ENCODE measurements around the gene BZW2. TPM values are rescaled to one million over a fixed set of nuclear protein-coding genes. Genes with fewer than 3 reads are reported as not detected.

BZW2 gene
- total and polyA plus RNA-seq, 7 donors: 83.7 to 163 (median 133) TPM

DNA sequence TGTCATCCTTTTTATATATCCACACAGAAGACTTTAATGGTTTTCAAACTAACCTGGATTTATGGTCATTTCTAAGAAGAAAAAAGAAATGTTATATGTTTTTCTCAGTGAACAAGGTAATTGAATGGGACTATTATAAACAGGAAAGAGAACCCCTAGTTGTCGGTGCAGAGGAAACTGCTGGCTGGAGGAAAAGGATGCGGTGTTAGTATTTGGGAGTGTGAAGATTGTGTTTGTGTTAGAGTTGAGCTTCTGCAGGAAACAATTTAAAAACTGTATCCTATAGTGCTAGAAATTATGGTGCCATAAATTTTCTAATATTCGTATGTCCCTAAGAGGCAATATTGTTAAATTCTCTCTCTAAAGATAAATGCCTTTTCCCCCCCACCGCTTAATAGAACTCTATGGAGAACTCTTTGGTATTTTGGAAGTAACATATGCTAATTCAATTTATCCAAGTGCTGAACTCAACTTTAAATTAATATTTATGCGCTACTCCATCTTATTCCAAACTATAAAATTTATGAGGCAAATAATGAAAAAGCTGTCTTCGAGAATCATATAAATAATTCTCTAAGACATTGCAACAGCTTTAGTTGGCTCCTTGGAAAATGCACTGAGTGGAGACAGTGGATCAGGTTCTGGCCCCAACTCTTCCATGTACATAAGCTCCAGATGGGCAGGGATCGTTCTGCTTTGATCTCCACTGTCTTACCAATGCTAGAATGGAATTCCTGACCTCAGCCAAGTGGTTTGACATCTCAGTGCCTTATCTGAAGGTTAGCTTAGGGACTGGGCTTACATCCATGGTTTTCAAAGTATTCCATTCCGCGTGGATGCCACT, 5.6 kb downstream of the BZW2 start:
- Histone ChIP-seq H3K36me3 (ENCODE audit: insufficient read depth in 1 of 2, low read depth in 1 of 2) (no peaks in the 10 kb centered on the region), H3K4me3 (no peak overlapping the region), H3K27me3 (ENCODE audit: insufficient read depth in 3 of 3, low read length in 2 of 3) (no peaks in the 10 kb centered on the region), H3K27ac (peak overlapping the region; percentile 54), H3K9me3 (no peaks in the 10 kb centered on the region), H3K4me1 (peaks cover 71% of the 10 kb centered on the region)
- TF ChIP-seq, protein P1, sequence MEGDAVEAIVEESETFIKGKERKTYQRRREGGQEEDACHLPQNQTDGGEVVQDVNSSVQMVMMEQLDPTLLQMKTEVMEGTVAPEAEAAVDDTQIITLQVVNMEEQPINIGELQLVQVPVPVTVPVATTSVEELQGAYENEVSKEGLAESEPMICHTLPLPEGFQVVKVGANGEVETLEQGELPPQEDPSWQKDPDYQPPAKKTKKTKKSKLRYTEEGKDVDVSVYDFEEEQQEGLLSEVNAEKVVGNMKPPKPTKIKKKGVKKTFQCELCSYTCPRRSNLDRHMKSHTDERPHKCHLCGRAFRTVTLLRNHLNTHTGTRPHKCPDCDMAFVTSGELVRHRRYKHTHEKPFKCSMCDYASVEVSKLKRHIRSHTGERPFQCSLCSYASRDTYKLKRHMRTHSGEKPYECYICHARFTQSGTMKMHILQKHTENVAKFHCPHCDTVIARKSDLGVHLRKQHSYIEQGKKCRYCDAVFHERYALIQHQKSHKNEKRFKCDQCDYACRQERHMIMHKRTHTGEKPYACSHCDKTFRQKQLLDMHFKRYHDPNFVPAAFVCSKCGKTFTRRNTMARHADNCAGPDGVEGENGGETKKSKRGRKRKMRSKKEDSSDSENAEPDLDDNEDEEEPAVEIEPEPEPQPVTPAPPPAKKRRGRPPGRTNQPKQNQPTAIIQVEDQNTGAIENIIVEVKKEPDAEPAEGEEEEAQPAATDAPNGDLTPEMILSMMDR (IDR thresholded peaks at IDR 0.05): no peak
- WGBS, 3 donors: 43 to 50% (median 45%) methylated on average over 9 of the region's 9 CpGs
- ATAC-seq (peak in 3 of 4 donors; percentile 27 to 43 (median 32)), DNase-seq (no peak)
- intact Hi-C loops (cut with DNase I): no loop called here

DNA sequence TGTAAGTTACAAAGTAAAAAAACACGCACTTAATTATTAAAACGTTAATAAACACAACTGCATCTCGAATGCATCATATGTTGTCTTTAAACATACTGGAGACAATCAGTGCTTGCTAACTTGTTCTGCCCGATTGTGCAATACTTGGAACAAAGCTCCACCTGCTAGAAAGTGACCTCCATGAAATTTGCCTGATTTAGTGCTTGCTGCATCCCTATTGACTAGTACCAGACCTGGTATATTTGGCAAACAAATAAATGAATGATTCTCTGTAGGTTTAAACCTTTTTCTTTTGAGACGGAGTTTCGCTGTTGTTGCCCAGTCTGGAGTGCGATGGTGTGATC, 6.2 kb downstream of the BZW2 start:
- no peak for DNase-seq
- peak overlapping the region; percentile 54 for H3K27ac ChIP-seq
- no peaks in the 10 kb centered on the region for H3K27me3 ChIP-seq (ENCODE audit: insufficient read depth in 3 of 3, low read length in 2 of 3)

DNA sequence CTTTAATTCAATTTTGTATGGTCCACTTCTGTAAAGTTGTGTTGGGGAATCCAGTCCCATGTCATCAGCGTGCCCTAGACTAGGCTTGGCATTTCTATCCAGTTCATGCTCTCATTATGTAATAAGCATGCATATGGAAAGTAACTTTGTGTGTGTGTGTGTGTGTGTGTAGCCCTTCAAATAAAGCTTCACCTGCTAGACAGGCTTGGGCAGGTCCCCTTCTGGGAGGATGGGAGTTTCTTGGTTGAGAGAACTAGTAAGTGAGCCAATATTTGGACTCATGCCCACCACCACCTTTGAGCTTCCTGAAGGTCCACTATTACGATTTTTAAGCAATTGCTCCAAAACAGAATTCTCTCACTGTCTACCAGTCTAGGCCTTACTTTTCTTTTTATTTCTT, 6.9 kb downstream of the BZW2 start:
- intact Hi-C loops (cut with DNase I): no loop called here
- H3K9me3 ChIP-seq: no peaks in the 10 kb centered on the region
- H3K27ac ChIP-seq: peak overlapping the region; percentile 54
- TF ChIP-seq, protein P1 (IDR thresholded peaks at IDR 0.05): no peak
- no peaks in the 10 kb centered on the region for H3K27me3 ChIP-seq (ENCODE audit: insufficient read depth in 3 of 3, low read length in 2 of 3)
- 63 to 87% (median 72%) methylated on average over 2 of the region's 2 CpGs for WGBS, 3 donors
- H3K4me3 ChIP-seq: no peak overlapping the region
- ATAC-seq (peak in 2 of 4 donors; percentile 14 to 28), DNase-seq (no peak)
- peaks cover 73% of the 10 kb centered on the region for H3K4me1 ChIP-seq
- no peaks in the 10 kb centered on the region for H3K36me3 ChIP-seq (ENCODE audit: insufficient read depth in 1 of 2, low read depth in 1 of 2)

More for the DNA sequence above, 6.2 kb downstream of the BZW2 start:
- 55 to 61% (median 58%) methylated on average over 7 of the region's 7 CpGs for WGBS, 3 donors
- peak in 3 of 4 donors; percentile 61 to 82 (median 77) for ATAC-seq
- H3K4me3 ChIP-seq: no peak overlapping the region
- no peaks in the 10 kb centered on the region for H3K36me3 ChIP-seq (ENCODE audit: insufficient read depth in 1 of 2, low read depth in 1 of 2)
- intact Hi-C loops (cut with DNase I): no loop called here
- TF ChIP-seq, protein P1 (IDR thresholded peaks at IDR 0.05): no peak
- H3K4me1 ChIP-seq: peaks cover 73% of the 10 kb centered on the region
- H3K9me3 ChIP-seq: no peaks in the 10 kb centered on the region

DNA sequence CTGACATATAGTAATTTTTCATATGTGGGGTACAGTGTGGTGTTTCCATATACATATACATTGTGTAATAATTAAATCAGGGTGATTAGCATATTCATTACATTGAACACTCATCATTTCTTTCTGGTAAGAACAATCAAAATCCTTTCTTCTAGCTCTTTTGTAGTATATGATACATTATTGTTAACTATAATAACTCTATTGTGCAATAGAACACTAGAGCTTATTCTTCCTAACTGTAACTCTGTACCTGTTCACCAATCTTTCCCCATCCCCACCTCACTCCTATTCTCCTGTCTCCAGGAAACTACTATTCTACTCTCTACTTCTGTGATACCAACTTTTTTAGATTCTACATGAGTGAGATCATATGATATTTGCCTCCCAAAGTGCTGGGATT, 9.4 kb downstream of the BZW2 start:
- Histone ChIP-seq H3K9me3 (no peaks in the 10 kb centered on the region), H3K4me3 (no peak overlapping the region), H3K4me1 (peaks cover 59% of the 10 kb centered on the region), H3K36me3 (ENCODE audit: insufficient read depth in 1 of 2, low read depth in 1 of 2) (no peaks in the 10 kb centered on the region), H3K27ac (no peak overlapping the region), H3K27me3 (ENCODE audit: insufficient read depth in 3 of 3, low read length in 2 of 3) (no peaks in the 10 kb centered on the region)
- no peak for DNase-seq
- no peak for ATAC-seq
- intact Hi-C loops (cut with DNase I): no loop called here
- TF ChIP-seq, protein P1 (IDR thresholded peaks at IDR 0.05): no peak

DNA sequence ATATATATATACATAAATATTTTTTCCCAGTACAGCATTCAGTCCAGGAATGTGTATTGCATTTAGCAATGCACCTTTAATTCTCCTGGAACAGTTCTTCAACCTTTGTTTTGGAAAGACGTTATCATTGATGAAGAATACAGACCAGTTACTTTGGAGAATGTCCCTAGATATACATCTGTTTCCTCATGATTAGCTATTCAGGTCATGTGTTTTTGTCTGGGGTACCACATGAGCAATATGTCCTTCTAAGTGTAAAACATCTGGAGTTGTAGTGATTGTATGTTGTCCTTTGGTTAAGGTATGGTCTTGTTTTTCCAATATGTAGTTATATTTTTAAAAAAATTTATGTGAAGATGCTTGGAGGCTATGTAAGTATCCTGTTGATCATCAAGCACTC, 10.2 kb downstream of the BZW2 start:
- peaks cover 59% of the 10 kb centered on the region for H3K4me1 ChIP-seq

More for the DNA sequence above, 10.2 kb downstream of the BZW2 start:
- ATAC-seq (no peak), DNase-seq (no peak)
- WGBS, 3 donors: 42 to 67% (median 54%) methylated on average over 1 of the region's 1 CpG
- H3K36me3 ChIP-seq (ENCODE audit: insufficient read depth in 1 of 2, low read depth in 1 of 2): no peaks in the 10 kb centered on the region
- no peaks in the 10 kb centered on the region for H3K27me3 ChIP-seq (ENCODE audit: insufficient read depth in 3 of 3, low read length in 2 of 3)
- intact Hi-C loops (cut with DNase I): no loop called here
- no peak overlapping the region for H3K27ac ChIP-seq
- TF ChIP-seq, protein P1 (IDR thresholded peaks at IDR 0.05): no peak
- H3K9me3 ChIP-seq: no peaks in the 10 kb centered on the region
- no peak overlapping the region for H3K4me3 ChIP-seq
